GM19395 (cell line): ENCODE data around the gene SELENOI.

Experiments used
- ATAC-seq: cut with Tn5 transposase; IDR thresholded peaks from one replicate; pipeline ENCODE4 v1.9.1; 2021; ENCODE audit warnings: mild to moderate bottlenecking, moderate library complexity; ENCODE audit not compliant: unreplicated experiment

SELENOI gene

GRCh38 chr2:26444236-26444635, 98.3 kb downstream of the SELENOI start:
- no peak for ATAC-seq
